ENCODE data around the gene SREK1IP1.

The SREK1IP1 gene

GRCh38 chr5:64682608-64683007 lies 85.9 kb downstream of the SREK1IP1 start:
- no peak for DNase-seq (ENCODE audit: low read depth)

- no peak for DNase-seq (ENCODE audit: low read depth)
Observed at GRCh38 chr5:64680289-64680688, 88.2 kb downstream of the SREK1IP1 start.

GRCh38 chr5:64678374-64678773 lies 90.1 kb downstream of the SREK1IP1 start:
- DNase-seq (ENCODE audit: low read depth): no peak

GRCh38 chr5:64671678-64672077 lies 96.8 kb downstream of the SREK1IP1 start:
- no peak for DNase-seq (ENCODE audit: low read depth)

- DNase-seq (ENCODE audit: low read depth): no peak
Observed at GRCh38 chr5:64670277-64670676, 98.2 kb downstream of the SREK1IP1 start.
